AG09319 (cell line): Measurements from ENCODE around the gene ADAR.

Experiments
- DNase-seq: peaks from one replicate; pipeline ENCODE4 v3.0.0-alpha.2; 2010; ENCODE audit warnings: low read depth; ENCODE audit errors: extremely low read depth
- CTCF ChIP-seq: IDR thresholded peaks from 2 replicates; pipeline ENCODE4 v1.5.1; 2011; ENCODE audit warnings: low read depth, mild to moderate bottlenecking, inconsistent platforms, low read length, moderate library complexity

Gene ADAR

DNA sequence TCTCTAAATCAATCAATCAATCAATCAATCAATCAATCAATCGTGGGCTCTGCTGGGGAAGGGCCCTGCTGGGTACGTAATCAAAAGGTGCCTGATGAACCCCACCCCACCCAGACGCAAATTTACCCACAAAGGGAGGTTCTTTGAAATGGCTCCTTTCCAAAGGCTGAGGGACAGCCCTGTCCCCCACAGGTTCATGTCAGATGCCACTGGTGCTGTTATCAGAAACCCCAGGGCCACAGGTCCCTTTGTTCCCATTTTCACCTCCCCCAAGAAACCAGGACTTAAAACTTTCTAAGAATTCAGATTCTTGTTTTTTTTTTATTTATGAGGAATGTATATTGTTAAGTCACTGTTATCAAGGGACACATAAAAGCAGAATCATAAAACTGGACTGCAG lies 26.2 kb downstream of the ADAR start:
- DNase-seq: no peak
- no peak for TF ChIP-seq CTCF

- no peak for TF ChIP-seq CTCF
- no peak for DNase-seq
These were observed 28.6 kb downstream of the ADAR start for GRCh38 chr1:154579374-154579773.

- TF ChIP-seq CTCF: no peak
- DNase-seq: no peak
These were observed 29.9 kb downstream of the ADAR start for GRCh38 chr1:154578058-154578418.

- no peak for DNase-seq
- TF ChIP-seq CTCF: no peak
These were observed 30.5 kb downstream of the ADAR start for GRCh38 chr1:154577346-154578057.

GRCh38 chr1:154575951-154576566 lies 31.9 kb downstream of the ADAR start:
- no peak for TF ChIP-seq CTCF
- DNase-seq: no peak

- no peak for TF ChIP-seq CTCF
- DNase-seq: no peak
These were observed 32.6 kb downstream of the ADAR start for GRCh38 chr1:154575147-154575927.

- DNase-seq: no peak
- TF ChIP-seq CTCF: no peak
These were observed 33.3 kb downstream of the ADAR start for GRCh38 chr1:154574716-154575115.
